Activated CD8-positive, alpha-beta T cell treated with anti-CD3 and anti-CD28 coated beads, Interleukin-2, amount 10 ng/mL, durations not matched to agents 7 days and 5 days (primary cell): ENCODE data around the gene ZNF268. TPM values are rescaled to one million over a fixed set of nuclear protein-coding genes. Genes with fewer than 3 reads are reported as not detected.

ENCODE experiments used
- total RNA-seq, 2 experiments: library from RNA; stranded (reverse); gene quantifications; one replicate each; pipeline ENCODE4 v1.2.3, GENCODE V29; 2021

Gene ZNF268
- total RNA-seq, 2 experiments from 2014 or later: 18.0 to 19.6 TPM

Other genes starting within 250 kb of the ZNF268 start
- gene ZNF605, start 225.2 kb upstream of the ZNF268 start, total RNA-seq: 1 to 10 TPM; 9.6 to 9.9 TPM
- gene ZNF26, start 195.1 kb upstream of the ZNF268 start, total RNA-seq: 10 to 100 TPM; 19.5 to 20.8 TPM
- 10 to 100 TPM; 27.2 to 28.7 TPM for gene ZNF84, start 144.0 kb upstream of the ZNF268 start, total RNA-seq
- gene ZNF140, start 100.6 kb upstream of the ZNF268 start, total RNA-seq: 10 to 100 TPM; 14.1 to 17.1 TPM
- gene ZNF891, start 51.2 kb upstream of the ZNF268 start, total RNA-seq: 1 to 10 TPM; 1.9 to 2.3 TPM
- gene ZNF10, start 50.9 kb upstream of the ZNF268 start, total RNA-seq: 1 to 10 TPM; 8.1 to 8.5 TPM
- not detected for gene ANHX, start 54.4 kb downstream of the ZNF268 start, total RNA-seq